GM23338 (cell line): ENCODE results near the gene PSD. TPM values are rescaled to one million over a fixed set of nuclear protein-coding genes. Genes with fewer than 3 reads are reported as not detected.

Experiments
- ATAC-seq: fragments of 200-7000 bp; cut with Tn5 transposase; 3 replicates; pipeline ENCODE4 v1.9.1; 2020
- DNase-seq: peaks from one replicate; pipeline ENCODE4 v3.0.0-alpha.2; 2015; ENCODE audit warnings: low spot score
- H2AFZ ChIP-seq: fragments of 200-600 bp; sonication (generic); 2 replicates; pipeline ENCODE4 v1.8.0; 2016; ENCODE audit warnings: antibody characterized with exemption, mild to moderate bottlenecking, moderate library complexity
- H3F3A ChIP-seq: fragments of 200-600 bp; sonication (generic); replicated peaks from 2 replicates; pipeline ENCODE4 v1.8.0; 2017; ENCODE audit warnings: antibody characterized with exemption, mixed run types, low read depth
- H3K27ac ChIP-seq: fragments of 200-600 bp; sonication (generic); 2 replicates; pipeline ENCODE4 v1.6.1; 2016; ENCODE audit warnings: low read depth
- H3K27me3 ChIP-seq: fragments of 200-600 bp; sonication (generic); 2 replicates; pipeline ENCODE4 v1.8.0; 2016; ENCODE audit warnings: mild to moderate bottlenecking, mixed run types, moderate library complexity; ENCODE audit not compliant: insufficient read depth
- H3K36me3 ChIP-seq: fragments of 200-600 bp; sonication (generic); 2 replicates; pipeline ENCODE4 v1.8.0; 2016; ENCODE audit warnings: mild to moderate bottlenecking; ENCODE audit not compliant: insufficient read depth
- H3K4me1 ChIP-seq: fragments of 200-600 bp; sonication (generic); 2 replicates; pipeline ENCODE4 v1.8.0; 2016; ENCODE audit warnings: mild to moderate bottlenecking, moderate library complexity; ENCODE audit not compliant: insufficient read depth
- H3K4me2 ChIP-seq: fragments of 200-600 bp; sonication (generic); 2 replicates; pipeline ENCODE4 v1.7.1; 2017; ENCODE audit warnings: mixed run types
- H3K4me3 ChIP-seq: fragments of 200-600 bp; sonication (generic); 2 replicates; pipeline ENCODE4 v1.6.1; 2016; ENCODE audit warnings: mixed run types
- H3K79me2 ChIP-seq: fragments of 200-600 bp; sonication (generic); replicated peaks from 2 replicates; pipeline ENCODE4 v1.8.0; 2017; ENCODE audit warnings: mild to moderate bottlenecking; ENCODE audit not compliant: insufficient read depth
- H3K9me2 ChIP-seq: fragments of 200-600 bp; sonication (generic); 2 replicates; pipeline ENCODE4 v1.8.0; 2017; ENCODE audit not compliant: insufficient read depth
- H4K20me1 ChIP-seq: fragments of 200-600 bp; sonication (generic); replicated peaks from 2 replicates; pipeline ENCODE4 v1.8.0; 2017; ENCODE audit warnings: mild to moderate bottlenecking; ENCODE audit not compliant: insufficient read depth
- H3K27ac Mint-ChIP-seq: 2 replicates; pipeline ENCODE4 v1.8.0; 2020; ENCODE audit warnings: inconsistent platforms, mild to moderate bottlenecking, moderate library complexity, mixed read lengths
- H3K27me3 Mint-ChIP-seq: 3 replicates; pipeline ENCODE4 v1.8.0; 2022; ENCODE audit warnings: low read depth, mild to moderate bottlenecking, moderate library complexity, mixed read lengths, inconsistent platforms; ENCODE audit not compliant: insufficient read depth, poor library complexity
- H3K36me3 Mint-ChIP-seq: 3 replicates; pipeline ENCODE4 v1.8.0; 2021; ENCODE audit warnings: low read depth, mild to moderate bottlenecking, inconsistent platforms, moderate library complexity, mixed read lengths
- H3K4me1 Mint-ChIP-seq: 3 replicates; pipeline ENCODE4 v1.8.0; 2020; ENCODE audit warnings: mild to moderate bottlenecking, inconsistent platforms, mixed read lengths
- H3K4me3 Mint-ChIP-seq: 3 replicates; pipeline ENCODE4 v1.8.0; 2021; ENCODE audit warnings: moderate library complexity, mild to moderate bottlenecking, inconsistent platforms, mixed read lengths
- H3K9me3 Mint-ChIP-seq: 3 replicates; pipeline ENCODE4 v1.8.0; 2020; ENCODE audit warnings: moderate library complexity, mild to moderate bottlenecking, inconsistent platforms, mixed read lengths
- EZH2 ChIP-seq: fragments of 200-600 bp; sonication (generic); IDR thresholded peaks from one replicate; pipeline ENCODE4 v1.8.0; 2017; ENCODE audit warnings: antibody characterized with exemption, mild to moderate bottlenecking, low read depth; ENCODE audit not compliant: unreplicated experiment
- EZH2phosphoT487 ChIP-seq: fragments of 200-600 bp; sonication (generic); IDR thresholded peaks from one replicate; pipeline ENCODE4 v1.8.1; 2018; ENCODE audit warnings: antibody characterized with exemption; ENCODE audit not compliant: unreplicated experiment
- JUNB ChIP-seq: IDR thresholded peaks from one replicate; pipeline ENCODE4 v1.6.1; 2016; ENCODE audit warnings: antibody characterized with exemption; ENCODE audit not compliant: unreplicated experiment
- NANOG ChIP-seq: IDR thresholded peaks from 2 replicates; pipeline ENCODE4 v1.6.1; 2016; ENCODE audit warnings: antibody characterized with exemption, borderline replicate concordance
- POLR2AphosphoS5 ChIP-seq: IDR thresholded peaks from 2 replicates; pipeline ENCODE4 v1.6.1; 2016; ENCODE audit warnings: antibody characterized with exemption, low read depth
- ZNF331 ChIP-seq: fragments of 250-450 bp; sonication (Bioruptor Pico); IDR thresholded peaks from 2 replicates; pipeline ENCODE4 v1.5.0; 2020; ENCODE audit warnings: low read depth, mild to moderate bottlenecking, moderate library complexity
- ZNF462 ChIP-seq: fragments of 250-450 bp; sonication (Bioruptor Pico); IDR thresholded peaks from 2 replicates; pipeline ENCODE4 v1.5.0; 2020; ENCODE audit warnings: mild to moderate bottlenecking, moderate library complexity
- polyA plus RNA-seq: library from polyadenylated mRNA; unstranded; fragments of >200 nt; fragmentation: Nextera tagmentation; extraction: Ambion mirVana; gene quantifications from 2 replicates; pipeline ENCODE4 v1.2.1, GENCODE V29; 2016
- total RNA-seq: library from RNA; depleted of rRNA; stranded (reverse); fragments of >200 nt; shearing (Covaris generic); gene quantifications from 2 replicates; pipeline ENCODE4 v1.2.3, GENCODE V29; 2014

Gene PSD
- total and polyA plus RNA-seq, 2 experiments from 2014 or later: 1.9 to 6.8 TPM

GRCh38 chr10:102409604-102410428 lies 8.8 kb downstream of the PSD start:
- no peak overlapping the region for H3K27ac Mint-ChIP-seq

GRCh38 chr10:102408728-102409603 lies 9.6 kb downstream of the PSD start:
- no peak overlapping the region for H3K27ac Mint-ChIP-seq

More at GRCh38 chr10:102409604-102410428, 8.8 kb downstream of the PSD start:
- Mint-ChIP-seq H3K4me3 (peak overlapping the region; percentile 61), H3K9me3 (no peaks in the 10 kb centered on the region), H3K27me3 (peaks cover 56% of the 10 kb centered on the region), H3K36me3 (peaks cover 2% of the 10 kb centered on the region; the same call in 1 of the 3 replicates), H3K4me1 (peaks cover 31% of the 10 kb centered on the region)
- Histone ChIP-seq H2AFZ (peak overlapping the region; percentile 94), H3K36me3 (no peaks in the 10 kb centered on the region), H3K27me3 (peaks cover 53% of the 10 kb centered on the region), H3K4me3 (peak overlapping the region; percentile 75), H3K79me2 (no peaks in the 10 kb centered on the region), H3K4me2 (peak overlapping the region; percentile 98), H4K20me1 (no peaks in the 10 kb centered on the region), H3K9me2 (no peaks in the 10 kb centered on the region), H3K27ac (no peak overlapping the region), H3F3A (peaks cover 7% of the 10 kb centered on the region), H3K4me1 (peaks cover 16% of the 10 kb centered on the region)
- TF ChIP-seq NANOG (no peak), EZH2 (peak; percentile 75)
- ATAC-seq: peak; percentile 29
- peak; percentile 64 for DNase-seq

DNA sequence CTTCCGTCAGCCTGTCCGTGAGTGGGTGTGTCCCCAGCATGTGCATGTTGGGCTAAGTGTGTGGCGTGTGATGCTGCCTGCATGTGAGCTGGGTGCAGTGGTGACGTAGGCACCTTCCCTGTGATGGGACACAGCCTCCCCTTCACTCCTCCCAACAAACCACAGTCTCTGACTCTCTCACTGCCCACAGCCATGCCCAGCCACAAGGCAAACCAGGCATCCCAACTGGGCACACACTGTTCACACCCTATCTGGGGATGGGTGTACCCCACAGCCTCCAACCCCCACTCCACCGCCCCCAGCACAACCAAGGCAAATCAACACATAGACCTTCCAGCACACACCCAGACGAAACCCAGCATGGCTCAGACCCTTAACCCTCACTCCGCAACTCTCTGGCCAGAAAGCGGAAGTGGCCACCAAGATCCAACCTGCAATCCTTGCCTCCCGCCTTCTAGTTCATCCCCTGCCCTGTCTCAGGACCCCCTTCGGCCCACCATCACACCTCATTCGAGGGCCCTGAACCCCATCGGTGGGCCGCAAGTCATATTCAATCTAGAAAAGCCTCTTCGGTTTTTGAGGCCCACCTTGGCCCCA lies 10.4 kb downstream of the PSD start:
- no peaks in the 10 kb centered on the region for H3K79me2 ChIP-seq
- H4K20me1 ChIP-seq: no peaks in the 10 kb centered on the region
- Mint-ChIP-seq H3K27ac (no peak overlapping the region), H3K36me3 (peaks cover 2% of the 10 kb centered on the region; the same call in 1 of the 3 replicates), H3K4me3 (peak overlapping the region; percentile 62), H3K4me1 (peaks cover 30% of the 10 kb centered on the region), H3K9me3 (no peaks in the 10 kb centered on the region), H3K27me3 (peaks cover 56% of the 10 kb centered on the region)
- H3K4me1 ChIP-seq: peaks cover 16% of the 10 kb centered on the region
- ATAC-seq: no peak
- H2AFZ ChIP-seq: no peak overlapping the region
- no peak overlapping the region for H3K27ac ChIP-seq
- H3F3A ChIP-seq: peaks cover 11% of the 10 kb centered on the region
- peak overlapping the region; percentile 75 for H3K4me3 ChIP-seq
- no peak for DNase-seq
- peak overlapping the region; percentile 86 for H3K4me2 ChIP-seq
- no peaks in the 10 kb centered on the region for H3K9me2 ChIP-seq
- H3K27me3 ChIP-seq: peaks cover 53% of the 10 kb centered on the region
- H3K36me3 ChIP-seq: no peaks in the 10 kb centered on the region
- TF ChIP-seq NANOG (no peak), JUNB (no peak), ZNF462 (CRISPR knock-in tag) (no peak), EZH2phosphoT487 (no peak), ZNF331 (CRISPR knock-in tag) (no peak)

More at GRCh38 chr10:102408728-102409603, 9.6 kb downstream of the PSD start:
- peaks cover 53% of the 10 kb centered on the region for H3K27me3 ChIP-seq
- H3K79me2 ChIP-seq: no peaks in the 10 kb centered on the region
- H3K4me3 ChIP-seq: peak overlapping the region; percentile 75
- H3K4me1 ChIP-seq: peaks cover 16% of the 10 kb centered on the region
- H3K9me3 Mint-ChIP-seq: no peaks in the 10 kb centered on the region
- H3K4me1 Mint-ChIP-seq: peaks cover 31% of the 10 kb centered on the region
- TF ChIP-seq POLR2AphosphoS5: no peak
- peak; percentile 53 for TF ChIP-seq EZH2
- peaks cover 56% of the 10 kb centered on the region for H3K27me3 Mint-ChIP-seq
- H3K36me3 Mint-ChIP-seq: peaks cover 2% of the 10 kb centered on the region; the same call in 1 of the 3 replicates
- H2AFZ ChIP-seq: no peak overlapping the region
- peak overlapping the region; percentile 62 for H3K4me3 Mint-ChIP-seq
- peaks cover 7% of the 10 kb centered on the region for H3F3A ChIP-seq
- H3K9me2 ChIP-seq: no peaks in the 10 kb centered on the region
- DNase-seq: peak; percentile 64
- ATAC-seq: peak; percentile 28
- no peaks in the 10 kb centered on the region for H4K20me1 ChIP-seq
- H3K36me3 ChIP-seq: no peaks in the 10 kb centered on the region
- peak overlapping the region; percentile 98 for H3K4me2 ChIP-seq
- H3K27ac ChIP-seq: no peak overlapping the region
